H1 (cell line): ENCODE data around the gene DNAJC17. TPM values are rescaled to one million over a fixed set of nuclear protein-coding genes. Genes with fewer than 3 reads are reported as not detected.

Experiments
- ZNF274 ChIP-seq: IDR thresholded peaks from 2 replicates; pipeline ENCODE4 v1.7.0; 2012; ENCODE audit warnings: low read length, borderline replicate concordance; ENCODE audit errors: extremely low read depth
- polyA plus RNA-seq, 7 experiments: library from polyadenylated mRNA; depleted of rRNA in 3 of 7; stranded (reverse) in 5 of 7; unstranded in 2 of 7; fragments of >200 nt in 5 of 7; fragments of 200-250 nt in 2 of 7; gene quantifications; 1 replicate in 5 of 7; 2 replicates in 1 of 7; 4 replicates in 1 of 7; pipeline versions ENCODE4 v1.2.1 to v1.2.3, GENCODE V29; 2011 to 2013; ENCODE audit warnings: missing spikeins in 2 of 7, mixed read lengths in 2 of 7
- total RNA-seq: library from RNA; stranded (reverse); fragmentation: NEBNext Ultra II Directional; extraction: Animal tissue kit (Norgen Biotek cat#: 25700); gene quantifications from 2 replicates; pipeline ENCODE4 v1.2.1, GENCODE V29; 2021
- TF ChIP-seq, protein P1 (sequence below): IDR thresholded peaks from 2 replicates; pipeline ENCODE4 v1.6.1; 2012; ENCODE audit warnings: inconsistent platforms

Gene DNAJC17
- total and polyA plus RNA-seq, 2 of the 8 experiments (the other 6 are each of a cell fraction or from before 2014, with no cell fraction given) = 39.5 to 45.4 TPM

DNA sequence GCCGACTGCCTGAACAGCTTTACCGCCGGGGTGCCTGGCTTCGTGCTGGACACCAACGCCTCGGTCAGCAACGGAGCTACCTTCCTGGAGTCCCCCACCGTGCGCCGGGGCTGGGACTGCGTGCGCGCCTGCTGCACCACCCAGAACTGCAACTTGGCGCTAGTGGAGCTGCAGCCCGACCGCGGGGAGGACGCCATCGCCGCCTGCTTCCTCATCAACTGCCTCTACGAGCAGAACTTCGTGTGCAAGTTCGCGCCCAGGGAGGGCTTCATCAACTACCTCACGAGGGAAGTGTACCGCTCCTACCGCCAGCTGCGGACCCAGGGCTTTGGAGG lies 37.4 kb upstream of the DNAJC17 start (continued):
- TF ChIP-seq, protein P1, sequence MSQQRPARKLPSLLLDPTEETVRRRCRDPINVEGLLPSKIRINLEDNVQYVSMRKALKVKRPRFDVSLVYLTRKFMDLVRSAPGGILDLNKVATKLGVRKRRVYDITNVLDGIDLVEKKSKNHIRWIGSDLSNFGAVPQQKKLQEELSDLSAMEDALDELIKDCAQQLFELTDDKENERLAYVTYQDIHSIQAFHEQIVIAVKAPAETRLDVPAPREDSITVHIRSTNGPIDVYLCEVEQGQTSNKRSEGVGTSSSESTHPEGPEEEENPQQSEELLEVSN = no peak; the same call in 1 of the 2 replicates
- no peak for TF ChIP-seq ZNF274
